Activated naive CD4-positive, alpha-beta T cell treated with Interleukin-2 at 50 U/mL for 16 hours (primary cell): ENCODE measurements around the gene PCSK7.
"Not testable (repeated sequence)": the region's sequence is repeated elsewhere in the genome, so short reads cannot be mapped to it uniquely, and the experiment has no call there.

ENCODE experiments used
- DNase-seq: peaks from one replicate; pipeline ENCODE4 v3.0.0-alpha.2; 2020

The PCSK7 gene

GRCh38 chr11:117197516-117198456 lies 34.1 kb downstream of the PCSK7 start:
- no peak for DNase-seq

- no peak for DNase-seq
These were observed 34.9 kb downstream of the PCSK7 start for GRCh38 chr11:117197006-117197405.

- DNase-seq = no peak
These were observed 36.1 kb downstream of the PCSK7 start for GRCh38 chr11:117195761-117196160.

- no peak for DNase-seq
These were observed 36.6 kb downstream of the PCSK7 start for GRCh38 chr11:117195258-117195657.

- DNase-seq = no peak
These were observed 37.6 kb downstream of the PCSK7 start for GRCh38 chr11:117194267-117194666.

GRCh38 chr11:117193130-117194020 lies 38.5 kb downstream of the PCSK7 start:
- no peak for DNase-seq

GRCh38 chr11:117192401-117192875 lies 39.4 kb downstream of the PCSK7 start:
- no peak for DNase-seq

GRCh38 chr11:117191680-117192400 lies 40.0 kb downstream of the PCSK7 start:
- DNase-seq = no peak

- no peak for DNase-seq
These were observed 41.8 kb downstream of the PCSK7 start for GRCh38 chr11:117189941-117190544.

GRCh38 chr11:117189191-117189940 lies 42.5 kb downstream of the PCSK7 start:
- no peak for DNase-seq

GRCh38 chr11:117188620-117189081 lies 43.2 kb downstream of the PCSK7 start:
- DNase-seq = no peak

GRCh38 chr11:117187799-117188481 lies 43.9 kb downstream of the PCSK7 start:
- no peak for DNase-seq

GRCh38 chr11:117187428-117187798 lies 44.5 kb downstream of the PCSK7 start:
- DNase-seq = no peak

- DNase-seq = no peak
These were observed 44.9 kb downstream of the PCSK7 start for GRCh38 chr11:117187007-117187406.

GRCh38 chr11:117186431-117186761 lies 45.5 kb downstream of the PCSK7 start:
- DNase-seq = no peak

GRCh38 chr11:117185736-117186430 lies 46.0 kb downstream of the PCSK7 start:
- DNase-seq = no peak

GRCh38 chr11:117183724-117184349 lies 48.0 kb downstream of the PCSK7 start:
- no peak for DNase-seq

GRCh38 chr11:117183178-117183577 lies 48.7 kb downstream of the PCSK7 start:
- DNase-seq = not testable (repeated sequence)

GRCh38 chr11:117182551-117182935 lies 49.3 kb downstream of the PCSK7 start:
- no peak for DNase-seq
